KG1 (cell line): ENCODE data around the gene THADA.

ENCODE experiments used
- DNase-seq: peaks from one replicate; lab custom pipeline; 2025; lab: John Stamatoyannopoulos, UW

Gene THADA

GRCh38 chr2:43321446-43321845 lies 274.4 kb downstream of the THADA start:
- DNase-seq = no peak

DNA sequence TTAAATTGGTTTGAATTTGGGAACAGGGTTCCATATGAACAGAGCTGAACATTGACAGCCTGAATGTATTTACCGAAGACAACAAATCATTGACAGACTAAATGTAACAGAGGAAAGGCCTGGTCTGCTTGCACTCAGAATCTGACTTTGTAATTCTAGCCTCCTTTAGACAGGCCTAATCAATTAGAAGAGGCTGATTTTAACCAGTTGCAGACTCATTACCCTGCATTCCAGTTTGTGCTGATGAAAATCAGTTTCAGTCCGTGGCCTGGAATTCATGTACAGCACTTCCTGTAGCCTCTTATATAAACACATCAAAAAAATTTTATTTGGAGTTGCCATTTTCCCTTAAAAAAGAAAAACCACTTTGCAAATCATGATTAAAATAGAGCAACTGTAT lies 276.3 kb downstream of the THADA start:
- no peak for DNase-seq

GRCh38 chr2:43318791-43319190 lies 277.0 kb downstream of the THADA start:
- DNase-seq = no peak

- DNase-seq = no peak
Measured at GRCh38 chr2:43317680-43318079, 278.2 kb downstream of the THADA start.

GRCh38 chr2:43317194-43317593 lies 278.6 kb downstream of the THADA start:
- DNase-seq = no peak

- no peak for DNase-seq
Measured at GRCh38 chr2:43315482-43315881, 280.4 kb downstream of the THADA start.

DNA sequence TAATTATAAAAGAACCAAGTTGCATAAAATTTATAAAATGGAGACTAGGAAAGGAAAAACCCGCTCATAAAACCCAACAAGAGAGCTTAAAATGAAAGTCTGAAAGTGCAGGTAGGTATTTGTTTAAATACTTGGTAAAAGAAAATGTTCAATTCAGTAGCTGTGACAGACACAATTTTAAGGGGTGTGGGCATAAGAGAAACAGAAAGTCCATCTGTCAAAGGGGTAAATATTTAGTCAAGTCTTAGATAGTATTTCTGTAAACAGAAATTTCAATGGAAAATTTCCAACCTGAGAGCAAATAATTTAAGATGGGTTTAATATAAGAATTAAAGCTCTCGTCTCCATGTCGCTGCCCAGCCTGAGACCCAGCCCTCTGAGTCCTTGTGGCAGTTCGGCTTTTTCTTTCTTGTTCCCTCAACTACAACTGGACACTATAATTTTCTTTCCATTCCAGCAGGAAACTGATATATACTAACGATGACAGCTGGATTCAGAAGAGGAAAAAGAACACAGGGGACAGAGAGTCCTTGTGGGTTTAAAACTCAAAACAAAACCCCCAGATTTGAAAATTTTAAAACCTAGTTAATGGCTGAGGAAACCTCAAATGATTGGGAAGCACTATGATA lies 281.4 kb downstream of the THADA start:
- DNase-seq = no peak

DNA sequence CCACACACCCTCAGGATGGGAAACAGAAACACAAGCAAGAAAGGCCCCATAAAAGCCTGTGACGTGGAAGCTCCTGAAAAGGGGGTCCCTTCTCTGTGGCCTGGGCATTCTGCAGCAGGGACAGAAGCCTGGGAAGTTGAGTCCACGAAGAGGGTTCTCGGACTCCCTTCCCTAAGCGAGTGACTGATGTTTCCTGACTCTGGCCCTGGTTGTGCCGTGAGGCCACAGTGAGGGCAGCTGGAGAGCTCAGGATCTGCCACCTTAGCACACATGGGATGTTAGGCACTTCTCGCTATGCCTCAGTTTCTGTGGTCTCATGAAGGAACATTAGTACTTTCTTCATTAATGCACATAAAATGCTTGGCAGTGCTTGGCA lies 282.2 kb downstream of the THADA start:
- DNase-seq = no peak

GRCh38 chr2:43312755-43313641 lies 282.8 kb downstream of the THADA start:
- no peak for DNase-seq

- no peak for DNase-seq
Measured at GRCh38 chr2:43311276-43311675, 284.6 kb downstream of the THADA start.

- no peak for DNase-seq
Measured at GRCh38 chr2:43309935-43310334, 285.9 kb downstream of the THADA start.

GRCh38 chr2:43307973-43308372 lies 287.9 kb downstream of the THADA start:
- DNase-seq = no peak

DNA sequence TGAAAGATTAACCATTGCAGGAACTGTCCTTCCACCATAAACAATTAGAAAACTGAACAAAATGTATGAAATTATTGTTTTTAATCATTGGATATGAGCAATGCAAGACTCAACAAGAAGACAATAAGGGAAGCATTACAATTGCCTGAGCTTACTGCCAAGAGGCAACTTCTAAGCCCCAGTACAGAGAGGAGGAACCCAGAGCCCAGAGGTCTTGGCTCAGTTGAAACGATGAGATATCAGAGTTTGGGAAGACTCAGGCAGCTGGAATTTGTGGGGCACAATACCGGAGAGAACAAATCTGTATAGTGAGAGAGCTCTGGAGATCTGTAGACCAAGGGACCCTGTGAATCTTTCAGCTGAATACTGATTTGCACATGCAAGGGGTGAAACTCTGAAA lies 288.8 kb downstream of the THADA start:
- no peak for DNase-seq

DNA sequence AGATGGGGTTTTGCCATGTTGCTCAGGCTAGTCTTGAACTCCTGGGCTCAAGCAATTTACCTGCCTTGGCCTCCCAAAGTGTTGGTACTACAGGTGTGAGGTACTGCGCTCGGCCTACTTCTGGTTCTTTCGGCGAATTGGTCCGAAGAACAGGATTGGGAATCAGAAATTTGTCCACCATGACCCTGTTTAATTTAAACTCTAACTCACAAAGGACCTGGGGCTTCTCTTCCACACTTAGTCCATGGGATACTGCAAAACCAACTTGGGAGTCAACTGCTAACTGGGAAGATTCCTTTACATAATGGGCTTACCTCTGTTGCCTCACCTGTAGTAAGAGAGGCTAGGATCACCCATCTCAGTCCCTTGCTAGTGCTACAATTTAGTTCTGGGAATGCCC lies 289.6 kb downstream of the THADA start:
- DNase-seq = no peak

DNA sequence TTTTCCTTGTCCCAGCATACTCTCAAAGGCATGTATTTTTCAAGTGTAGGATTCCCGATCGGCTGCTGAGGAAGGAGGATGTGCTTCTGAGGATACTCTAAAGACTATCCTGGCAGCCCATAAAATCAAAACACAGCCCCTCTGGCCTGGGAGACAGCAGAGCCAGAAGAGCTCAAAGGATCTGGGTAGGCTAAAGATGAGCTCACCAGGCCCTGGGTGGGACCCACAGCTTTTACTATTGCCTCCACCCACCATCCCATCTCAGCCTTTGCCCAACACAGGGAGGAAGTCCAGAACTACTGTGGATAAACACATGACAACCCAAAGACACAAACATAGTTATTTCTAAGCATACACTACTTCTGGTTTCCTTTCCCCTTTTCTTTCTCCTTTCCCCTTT lies 290.3 kb downstream of the THADA start:
- DNase-seq = no peak

DNA sequence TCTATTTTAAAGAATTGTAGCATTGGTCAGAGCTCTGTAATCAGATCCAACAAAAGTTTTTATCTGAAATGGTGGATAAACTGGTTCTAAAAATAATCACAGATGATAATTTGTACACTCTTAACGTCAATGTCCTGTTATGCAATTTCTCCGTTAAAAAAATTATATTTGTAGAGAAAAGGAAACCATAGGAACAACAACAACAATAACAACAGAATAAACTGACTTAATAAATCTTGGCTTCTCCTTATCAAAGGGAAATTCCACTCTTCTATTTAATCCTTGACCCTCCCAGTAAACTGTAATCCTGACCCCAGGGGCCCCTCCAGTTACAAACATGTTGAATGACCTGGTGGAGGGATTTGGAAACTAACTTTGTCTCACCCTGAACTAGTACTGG lies 290.8 kb downstream of the THADA start:
- no peak for DNase-seq

DNA sequence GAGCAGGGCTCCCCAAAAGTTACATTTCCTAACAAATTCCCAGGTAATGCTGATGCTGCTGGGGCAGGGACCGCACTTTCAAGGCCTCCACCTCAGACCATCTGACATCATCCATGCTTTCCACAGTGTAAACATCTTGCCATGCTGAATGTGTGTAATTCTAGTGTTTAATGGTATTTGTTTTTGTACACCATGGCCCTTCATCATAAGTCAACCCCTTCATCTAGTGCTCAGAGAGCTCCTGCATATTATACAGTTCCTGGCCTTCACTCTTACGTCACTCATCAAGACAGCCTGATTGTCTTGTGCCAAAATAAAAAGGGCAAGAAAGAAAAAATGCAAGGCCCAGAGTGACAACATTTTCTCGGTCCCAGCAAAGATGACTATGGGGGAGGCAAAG lies 291.9 kb downstream of the THADA start:
- no peak for DNase-seq

GRCh38 chr2:43302961-43303494 lies 292.8 kb downstream of the THADA start:
- DNase-seq = no peak

DNA sequence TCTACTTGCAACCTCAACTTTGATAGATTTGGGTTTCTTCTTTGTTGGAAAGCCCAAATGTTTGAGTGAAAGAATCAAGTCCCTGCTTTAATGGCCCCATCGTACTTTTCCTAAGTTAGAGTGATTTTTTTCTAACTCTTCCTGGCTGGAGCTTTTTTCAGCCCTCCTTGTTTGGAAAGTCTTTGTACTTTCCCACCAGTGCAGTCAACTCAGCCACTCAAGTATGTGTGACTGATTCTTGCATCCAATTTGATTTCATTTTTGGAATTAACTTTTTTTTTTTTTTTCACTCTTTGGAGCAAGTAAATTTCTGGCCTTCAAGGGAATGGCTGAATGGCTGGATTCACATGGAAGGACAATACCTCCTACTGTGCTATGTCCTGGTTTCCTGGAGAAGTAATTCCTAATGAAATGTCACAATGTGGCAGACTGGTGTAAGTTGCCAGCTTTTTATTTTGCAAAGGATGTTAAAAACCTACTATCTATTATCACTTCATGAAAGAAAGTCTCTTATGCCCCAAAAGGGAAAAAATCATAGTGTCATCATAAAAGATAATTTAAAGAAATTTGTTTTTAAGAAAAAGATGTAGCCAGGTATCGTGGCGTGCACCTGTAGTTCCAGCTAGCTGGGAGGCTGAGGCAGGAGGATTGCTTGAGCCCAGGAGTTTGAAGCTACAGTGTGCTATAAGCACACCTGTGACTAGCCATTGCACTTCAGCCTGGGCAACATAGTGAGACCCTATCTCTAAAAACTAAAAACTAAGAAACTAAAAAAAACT lies 293.5 kb downstream of the THADA start:
- no peak for DNase-seq

DNA sequence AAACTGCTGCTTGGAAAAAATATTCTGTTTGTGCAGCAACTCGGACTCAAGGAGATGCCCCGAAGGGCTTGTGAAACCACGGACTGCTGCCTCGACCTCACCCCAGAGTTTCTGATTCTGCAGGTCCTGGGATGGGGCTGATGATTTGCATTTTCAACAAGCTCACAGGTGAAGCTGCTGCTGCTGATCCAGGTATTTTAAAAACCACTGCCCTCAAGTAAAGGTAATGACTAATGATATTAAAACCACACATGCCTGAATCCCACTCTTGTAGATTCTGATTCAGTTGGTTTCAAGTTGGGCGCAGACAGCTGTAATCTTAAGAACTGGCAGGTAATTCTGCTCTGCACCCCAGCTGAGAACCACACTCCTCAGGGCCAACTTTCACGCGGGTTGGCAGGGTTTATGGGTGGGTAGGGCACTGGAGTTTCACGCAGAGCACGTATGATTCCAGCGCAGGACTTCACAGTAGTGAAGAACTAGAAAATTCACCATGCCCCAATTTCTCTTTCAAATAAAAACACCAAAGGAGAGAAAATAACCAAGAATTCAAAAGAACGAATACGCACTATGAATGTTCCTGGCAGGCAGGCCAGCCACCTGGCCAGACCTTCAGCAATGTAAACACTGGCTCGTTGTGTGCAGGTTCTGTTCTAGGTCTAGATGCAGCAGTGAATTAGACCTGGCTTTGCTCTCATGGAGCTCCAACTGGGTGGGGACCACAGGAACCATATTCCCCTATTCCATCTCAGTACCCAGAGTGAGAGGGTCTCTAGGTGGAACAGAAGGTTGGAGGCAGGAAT lies 294.9 kb downstream of the THADA start:
- DNase-seq = no peak

- no peak for DNase-seq
Measured at GRCh38 chr2:43300222-43300621, 295.6 kb downstream of the THADA start.

DNA sequence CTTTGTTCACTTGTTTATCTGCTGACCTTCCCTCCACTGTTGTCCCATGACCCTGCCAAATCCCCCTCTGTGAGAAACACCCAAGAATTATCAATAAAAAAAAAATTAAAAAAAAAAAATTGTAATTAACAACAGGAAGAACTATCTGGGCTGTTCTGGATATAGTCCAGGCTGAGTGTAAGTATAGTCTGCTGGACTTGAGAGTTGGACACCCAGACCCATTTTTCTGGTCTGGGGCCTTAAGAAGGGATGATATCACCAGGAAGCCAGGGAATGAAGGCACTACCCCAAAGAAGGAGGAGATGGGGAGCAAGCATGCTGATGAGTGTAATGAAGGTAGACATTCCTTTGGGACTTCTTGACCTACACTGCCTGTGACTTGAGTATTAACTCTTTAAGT lies 297.3 kb downstream of the THADA start:
- DNase-seq = no peak
